ENCODE data around the gene GJC1.

GJC1 gene

DNA sequence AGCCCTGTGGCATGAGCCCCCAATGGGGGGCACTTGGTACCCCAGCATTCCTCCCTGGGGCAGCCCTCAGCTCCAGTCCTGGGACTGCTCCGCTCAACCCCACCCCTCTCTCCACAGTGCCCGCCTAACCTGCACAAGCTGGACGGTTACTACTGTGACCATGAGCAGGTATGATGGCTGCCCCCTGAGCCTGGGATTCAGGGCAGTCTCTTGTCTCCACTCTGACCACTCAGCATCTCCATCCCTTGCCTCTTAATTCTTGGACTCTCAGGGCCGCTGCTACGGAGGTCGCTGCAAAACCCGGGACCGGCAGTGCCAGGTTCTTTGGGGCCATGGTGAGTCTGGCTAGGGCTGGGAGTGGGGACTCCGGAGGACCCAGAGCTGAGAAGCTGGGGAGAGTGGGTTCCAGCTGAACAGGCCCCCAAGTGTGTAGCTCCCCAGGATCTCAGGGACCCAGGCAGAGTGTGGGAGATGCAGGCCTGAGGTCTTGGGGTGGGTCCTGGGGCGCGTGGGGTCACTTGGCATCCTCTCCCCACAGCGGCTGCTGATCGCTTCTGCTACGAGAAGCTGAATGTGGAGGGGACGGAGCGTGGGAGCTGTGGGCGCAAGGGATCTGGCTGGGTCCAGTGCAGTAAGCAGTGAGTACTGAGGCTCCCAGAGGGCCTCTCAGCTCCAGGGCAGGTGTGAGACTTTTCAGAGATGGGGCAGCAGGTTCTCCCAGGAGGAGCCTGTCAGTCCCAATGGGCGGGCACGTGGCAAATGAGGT lies 53.3 kb downstream of the GJC1 start:
- TF ChIP-seq, protein P1, sequence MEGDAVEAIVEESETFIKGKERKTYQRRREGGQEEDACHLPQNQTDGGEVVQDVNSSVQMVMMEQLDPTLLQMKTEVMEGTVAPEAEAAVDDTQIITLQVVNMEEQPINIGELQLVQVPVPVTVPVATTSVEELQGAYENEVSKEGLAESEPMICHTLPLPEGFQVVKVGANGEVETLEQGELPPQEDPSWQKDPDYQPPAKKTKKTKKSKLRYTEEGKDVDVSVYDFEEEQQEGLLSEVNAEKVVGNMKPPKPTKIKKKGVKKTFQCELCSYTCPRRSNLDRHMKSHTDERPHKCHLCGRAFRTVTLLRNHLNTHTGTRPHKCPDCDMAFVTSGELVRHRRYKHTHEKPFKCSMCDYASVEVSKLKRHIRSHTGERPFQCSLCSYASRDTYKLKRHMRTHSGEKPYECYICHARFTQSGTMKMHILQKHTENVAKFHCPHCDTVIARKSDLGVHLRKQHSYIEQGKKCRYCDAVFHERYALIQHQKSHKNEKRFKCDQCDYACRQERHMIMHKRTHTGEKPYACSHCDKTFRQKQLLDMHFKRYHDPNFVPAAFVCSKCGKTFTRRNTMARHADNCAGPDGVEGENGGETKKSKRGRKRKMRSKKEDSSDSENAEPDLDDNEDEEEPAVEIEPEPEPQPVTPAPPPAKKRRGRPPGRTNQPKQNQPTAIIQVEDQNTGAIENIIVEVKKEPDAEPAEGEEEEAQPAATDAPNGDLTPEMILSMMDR (IDR thresholded peaks at IDR 0.05; ENCODE audit: extremely low read depth, insufficient read depth, missing control alignments): no peak
- DNase-seq (ENCODE audit: low spot score): no peak
- in situ Hi-C loops (cut with MboI; ENCODE audit: low pct_unique_long_range_greater_than_20kb, low sequenced_read_pairs, unreplicated experiment): loop anchor here (10.0 kb wide), 1 partner anchor 88 kb away; no protein-coding TSS in a partner anchor

DNA sequence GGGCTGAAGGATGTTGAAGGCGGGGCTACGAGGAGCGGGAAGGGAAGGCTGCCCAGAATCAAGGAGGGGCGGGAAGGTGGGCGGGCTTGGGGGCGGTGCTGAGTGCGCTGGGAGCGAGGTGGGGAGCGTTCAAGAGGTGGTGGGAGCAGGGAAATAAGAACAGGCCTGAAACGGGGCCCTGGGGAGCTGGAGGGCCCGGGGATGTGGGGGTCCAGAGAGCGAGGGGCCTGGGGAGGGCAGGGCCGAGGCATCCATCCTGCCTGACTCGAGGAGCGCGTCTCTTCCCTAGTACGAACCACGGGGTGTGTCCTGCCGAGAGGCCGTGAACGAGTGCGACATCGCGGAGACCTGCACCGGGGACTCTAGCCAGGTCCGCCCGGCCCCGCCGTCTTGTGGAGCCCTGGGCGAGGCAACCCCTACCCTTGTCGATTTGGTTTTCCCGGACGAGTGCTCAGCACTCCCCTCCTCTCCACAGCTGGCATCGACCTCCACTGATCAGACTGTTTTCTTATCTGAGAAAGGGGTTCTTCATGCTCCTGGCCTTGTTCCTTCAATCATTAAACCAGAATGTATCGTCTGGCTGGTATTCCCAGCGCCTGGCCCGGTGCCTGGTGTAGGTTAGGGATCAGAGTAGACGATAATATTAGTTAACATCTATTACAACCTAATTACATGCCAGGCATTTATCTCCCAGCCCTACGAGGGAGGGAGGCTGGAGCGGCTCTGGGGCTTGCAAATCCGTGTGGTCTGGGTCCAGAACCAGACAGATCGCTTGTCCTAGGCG lies 54.1 kb downstream of the GJC1 start:
- TF ChIP-seq, protein P1 (IDR thresholded peaks at IDR 0.05; ENCODE audit: extremely low read depth, insufficient read depth, missing control alignments): no peak
- no peak for DNase-seq (ENCODE audit: low spot score)
- in situ Hi-C loops (cut with MboI; ENCODE audit: low pct_unique_long_range_greater_than_20kb, low sequenced_read_pairs, unreplicated experiment): loop anchor here (10.0 kb wide), 1 partner anchor 89 kb away; no protein-coding TSS in a partner anchor

DNA sequence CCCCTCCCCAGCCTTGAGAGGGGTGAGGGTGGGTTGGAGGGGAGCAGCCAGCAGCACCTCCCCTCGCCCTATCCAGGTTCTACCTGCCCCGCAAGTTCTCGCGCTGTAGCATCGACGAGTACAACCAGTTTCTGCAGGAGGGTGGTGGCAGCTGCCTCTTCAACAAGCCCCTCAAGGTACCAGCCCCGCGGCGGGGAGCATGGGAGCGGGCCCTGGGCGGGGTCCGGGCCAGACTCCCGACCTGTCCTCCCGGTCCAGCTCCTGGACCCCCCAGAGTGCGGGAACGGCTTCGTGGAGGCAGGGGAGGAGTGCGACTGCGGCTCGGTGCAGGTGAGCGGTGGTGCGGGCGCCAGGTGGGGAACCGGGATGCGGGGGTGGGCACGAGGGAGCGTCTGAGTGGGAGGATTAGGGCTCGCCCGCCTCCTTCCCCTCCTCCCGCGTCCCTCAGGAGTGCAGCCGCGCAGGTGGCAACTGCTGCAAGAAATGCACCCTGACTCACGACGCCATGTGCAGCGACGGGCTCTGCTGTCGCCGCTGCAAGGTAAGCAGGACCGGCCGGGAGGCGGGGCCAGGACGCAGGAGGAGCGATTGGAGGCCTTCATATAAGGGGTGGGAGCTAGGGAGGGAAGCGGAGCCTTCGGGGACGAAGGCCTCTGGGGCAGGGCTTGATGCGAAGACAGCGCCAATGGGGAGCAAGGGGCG lies 54.8 kb downstream of the GJC1 start:
- in situ Hi-C loops (cut with MboI; ENCODE audit: low pct_unique_long_range_greater_than_20kb, low sequenced_read_pairs, unreplicated experiment): loop anchor here (10.0 kb wide), 1 partner anchor 90 kb away; no protein-coding TSS in a partner anchor
- DNase-seq (ENCODE audit: low spot score): peak; percentile 99
- TF ChIP-seq, protein P1 (IDR thresholded peaks at IDR 0.05; ENCODE audit: extremely low read depth, insufficient read depth, missing control alignments): no peak

DNA sequence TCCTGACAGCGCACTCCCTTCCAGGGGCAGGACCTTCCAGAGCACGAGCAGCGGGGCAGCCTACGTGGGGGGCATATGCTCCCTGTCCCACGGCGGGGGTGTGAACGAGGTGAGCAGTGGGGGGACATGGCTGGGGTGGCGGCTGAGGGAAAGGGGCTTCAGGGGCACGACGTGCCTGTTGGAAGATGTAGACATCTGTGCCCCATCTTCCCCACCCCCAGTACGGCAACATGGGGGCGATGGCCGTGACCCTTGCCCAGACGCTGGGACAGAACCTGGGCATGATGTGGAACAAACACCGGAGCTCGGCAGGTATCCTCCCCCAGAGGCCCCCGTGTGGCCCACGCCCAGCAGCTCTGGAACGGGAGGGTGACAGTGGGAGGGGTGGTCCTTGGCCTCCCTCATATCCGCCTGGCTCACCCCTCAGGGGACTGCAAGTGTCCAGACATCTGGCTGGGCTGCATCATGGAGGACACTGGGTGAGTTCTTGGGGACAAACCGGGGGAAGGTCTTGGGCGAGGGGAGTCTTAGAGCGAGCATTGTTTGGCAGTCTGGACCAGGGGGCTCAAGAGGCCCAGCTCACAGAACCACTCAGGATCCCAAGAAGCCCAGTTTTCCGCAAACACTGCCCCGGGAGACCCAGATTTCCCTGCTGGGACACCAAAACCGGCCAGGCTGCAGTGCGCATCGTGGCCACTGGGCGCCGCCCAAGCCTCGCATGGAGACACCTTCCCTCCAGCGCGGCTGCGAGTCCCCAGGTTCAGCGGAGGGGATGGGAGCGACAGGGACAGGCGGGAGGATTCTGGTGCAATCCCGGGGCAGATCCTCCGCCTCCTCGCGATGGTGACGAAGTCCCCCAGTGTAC lies 55.6 kb downstream of the GJC1 start:
- in situ Hi-C loops (cut with MboI; ENCODE audit: low pct_unique_long_range_greater_than_20kb, low sequenced_read_pairs, unreplicated experiment): loop anchor here (10.0 kb wide), 1 partner anchor 90 kb away; no protein-coding TSS in a partner anchor

DNA sequence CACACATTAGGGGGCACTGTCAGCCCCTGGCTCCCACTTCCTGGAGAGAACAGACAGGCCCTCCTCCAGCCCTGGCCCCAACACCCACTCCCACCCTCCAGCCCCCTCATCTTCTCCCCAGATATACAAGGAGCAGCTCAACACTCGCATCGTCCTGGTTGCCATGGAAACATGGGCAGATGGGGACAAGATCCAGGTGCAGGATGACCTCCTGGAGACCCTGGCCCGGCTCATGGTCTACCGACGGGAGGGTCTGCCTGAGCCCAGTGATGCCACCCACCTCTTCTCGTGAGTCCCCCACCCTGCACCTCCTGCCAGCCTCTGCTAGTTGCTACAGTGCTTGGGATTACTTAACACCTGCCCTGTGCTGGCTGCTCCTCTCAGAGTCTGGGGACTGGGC lies 56.9 kb downstream of the GJC1 start:
- TF ChIP-seq, protein P1 (IDR thresholded peaks at IDR 0.05; ENCODE audit: extremely low read depth, insufficient read depth, missing control alignments): no peak
- in situ Hi-C loops (cut with MboI; ENCODE audit: low pct_unique_long_range_greater_than_20kb, low sequenced_read_pairs, unreplicated experiment): loop anchor here (10.0 kb wide), 1 partner anchor 92 kb away; no protein-coding TSS in a partner anchor
- no peak for DNase-seq (ENCODE audit: low spot score)

More for the DNA sequence above, 55.6 kb downstream of the GJC1 start:
- peak; percentile 93 for DNase-seq (ENCODE audit: low spot score)
- TF ChIP-seq, protein P1 (IDR thresholded peaks at IDR 0.05; ENCODE audit: extremely low read depth, insufficient read depth, missing control alignments): peak; percentile 100
